Medulla oblongata (tissue), 1 donor: ENCODE data around the gene SIX6.
"Not testable (repeated sequence)": the region's sequence is repeated elsewhere in the genome, so short reads cannot be mapped to it uniquely, and the experiment has no call there.

ENCODE experiments used
- DNase-seq: peaks from one replicate; pipeline ENCODE4 v3.0.0-alpha.2; 2015; ENCODE audit errors: extremely low spot score

The SIX6 gene

GRCh38 chr14:60508707-60509437 is at the start of gene SIX6:
Gene SIX6 (plus strand): TSS chr14:60509146. CDS start chr14:60509399, 253 bp downstream.
- no peak for DNase-seq

GRCh38 chr14:60480248-60480647 is 28.7 kb upstream of the SIX6 start:
- DNase-seq: not testable (repeated sequence)

GRCh38 chr14:60482743-60483142 is 26.2 kb upstream of the SIX6 start:
- DNase-seq: no peak

GRCh38 chr14:60485057-60485597 is 23.8 kb upstream of the SIX6 start:
- no peak for DNase-seq

- no peak for DNase-seq
Observed at GRCh38 chr14:60485598-60486251, 23.2 kb upstream of the SIX6 start, which contains the start of gene C14orf39. Gene C14orf39 (minus strand): TSS chr14:60486063. CDS start chr14:60485078, 985 bp downstream.

- no peak for DNase-seq
Observed at GRCh38 chr14:60487211-60487610, 21.7 kb upstream of the SIX6 start.

GRCh38 chr14:60488175-60488574 is 20.8 kb upstream of the SIX6 start:
- no peak for DNase-seq

- no peak for DNase-seq
Observed at GRCh38 chr14:60490270-60490669, 18.7 kb upstream of the SIX6 start.

- DNase-seq: no peak
Observed at GRCh38 chr14:60495946-60496345, 13.0 kb upstream of the SIX6 start.

GRCh38 chr14:60502541-60502940 is 6.4 kb upstream of the SIX6 start:
- DNase-seq: no peak

- no peak for DNase-seq
Observed at GRCh38 chr14:60505448-60505847, 3.5 kb upstream of the SIX6 start.

- no peak for DNase-seq
Observed at GRCh38 chr14:60506010-60506409, 2.9 kb upstream of the SIX6 start.

- DNase-seq: no peak
Observed at GRCh38 chr14:60506462-60506984, 2.4 kb upstream of the SIX6 start.

GRCh38 chr14:60506985-60507829 is 1.7 kb upstream of the SIX6 start:
- DNase-seq: no peak

- DNase-seq: no peak
Observed at GRCh38 chr14:60508363-60508706, 611 bp upstream of the SIX6 start.

GRCh38 chr14:60509438-60510253 is 700 bp downstream of the SIX6 start:
- DNase-seq: no peak

GRCh38 chr14:60510254-60510950 is 1.5 kb downstream of the SIX6 start:
- DNase-seq: no peak

GRCh38 chr14:60510951-60511599 is 2.1 kb downstream of the SIX6 start:
- no peak for DNase-seq

GRCh38 chr14:60512126-60512525 is 3.2 kb downstream of the SIX6 start:
- DNase-seq: no peak
